NCI-H2171 treated with DMSO at 0.1 percent for 48 hours (cell line): Measurements from ENCODE around the gene DPH6.
"Not testable (repeated sequence)": the region's sequence is repeated elsewhere in the genome, so short reads cannot be mapped to it uniquely, and the experiment has no call there.

ENCODE experiments used
- DNase-seq: peaks from one replicate; lab custom pipeline; 2025; lab: John Stamatoyannopoulos, UW

DPH6 gene

GRCh38 chr15:35329521-35329961 lies 216.4 kb downstream of the DPH6 start:
- DNase-seq: no peak

GRCh38 chr15:35328836-35329235 lies 217.1 kb downstream of the DPH6 start:
- not testable (repeated sequence) for DNase-seq

- DNase-seq: no peak
Observed at GRCh38 chr15:35327789-35328188, 218.2 kb downstream of the DPH6 start.

GRCh38 chr15:35325374-35325941 lies 220.5 kb downstream of the DPH6 start:
- no peak for DNase-seq

GRCh38 chr15:35323141-35323540 lies 222.8 kb downstream of the DPH6 start:
- DNase-seq: no peak

- no peak for DNase-seq
Observed at GRCh38 chr15:35321926-35322325, 224.0 kb downstream of the DPH6 start.

- no peak for DNase-seq
Observed at GRCh38 chr15:35320911-35321310, 225.1 kb downstream of the DPH6 start.
